ENCODE data around the gene OSBPL6. TPM values are rescaled to one million over a fixed set of nuclear protein-coding genes. Genes with fewer than 3 reads are reported as not detected.

Gene OSBPL6
- total and polyA plus RNA-seq, 2 of the 13 experiments (the other 11 are each of a cell fraction or from before 2014, with no cell fraction given), result 0.03 to 0.11 TPM

DNA sequence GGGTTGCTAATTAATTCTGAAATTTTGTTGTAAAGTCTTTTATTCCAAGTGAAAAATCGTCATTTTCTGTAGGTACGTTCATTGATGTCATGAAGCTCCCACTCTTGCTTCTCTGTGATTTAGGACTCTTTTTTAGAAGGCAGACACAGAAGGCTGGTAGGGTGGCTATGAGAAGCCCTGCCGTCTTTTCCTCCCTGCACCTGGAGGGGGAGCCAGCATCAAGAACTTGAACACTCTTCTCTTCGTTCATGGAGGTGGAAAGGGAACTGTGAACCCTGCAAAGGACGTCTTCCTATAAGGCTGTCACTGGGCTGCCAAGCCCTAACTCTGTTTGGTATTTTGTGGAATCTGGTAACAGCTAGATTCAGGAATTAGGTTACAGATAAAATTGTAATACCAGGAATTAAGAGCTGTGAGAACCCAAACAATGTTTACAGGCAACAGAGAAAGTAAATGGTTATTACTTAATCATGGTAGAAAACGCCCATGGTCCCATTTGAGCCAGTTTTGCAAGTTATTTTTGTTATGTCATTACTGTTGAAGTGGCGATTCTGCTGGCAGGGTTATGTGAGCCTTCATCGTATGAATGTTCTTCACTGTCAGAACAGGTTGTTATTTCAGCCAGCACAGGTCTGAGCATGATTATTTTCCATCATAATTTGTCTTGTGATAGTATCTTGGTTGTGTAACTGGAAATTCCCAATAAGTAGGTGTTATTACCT lies 112.2 kb downstream of the OSBPL6 start (continued):
- 0 out of 2 replicates have a peak, but pooled peaks have one; percentile 51 for TF ChIP-seq SSRP1 (CRISPR knock-in tag; IDR thresholded peaks at IDR 0.05)
- TF ChIP-seq ZNF644 (CRISPR knock-in tag; IDR thresholded peaks at IDR 0.05; ENCODE audit: low read depth), result 0 out of 2 replicates have a peak, but pooled peaks have one; percentile 58
- no peak for TF ChIP-seq YEATS4 (CRISPR knock-in tag; IDR thresholded peaks at IDR 0.05; ENCODE audit: borderline replicate concordance)
- TF ChIP-seq NR2F6 (IDR thresholded peaks at IDR 0.05), result no peak
- TF ChIP-seq NR2F6 (CRISPR knock-in tag; IDR thresholded peaks at IDR 0.05), result 0 out of 2 replicates have a peak, but pooled peaks have one; percentile 9
- TF ChIP-seq NCOA2 (CRISPR knock-in tag; IDR thresholded peaks at IDR 0.05), result 0 out of 2 replicates have a peak, but pooled peaks have one; percentile 18
- TF ChIP-seq EHMT2 (IDR thresholded peaks at IDR 0.05; ENCODE audit: borderline replicate concordance, low read depth, low read length), result no peak
- peak; percentile 89 for TF ChIP-seq SMC3 (IDR thresholded peaks at IDR 0.05; ENCODE audit: low read length)
- 0 out of 2 replicates have a peak, but pooled peaks have one; percentile 21 for TF ChIP-seq ZMYM4 (CRISPR knock-in tag; IDR thresholded peaks at IDR 0.05)
- 0 out of 2 replicates have a peak, but pooled peaks have one; percentile 28 for TF ChIP-seq IRF2 (CRISPR knock-in tag; IDR thresholded peaks at IDR 0.05)
- TF ChIP-seq, protein P1, sequence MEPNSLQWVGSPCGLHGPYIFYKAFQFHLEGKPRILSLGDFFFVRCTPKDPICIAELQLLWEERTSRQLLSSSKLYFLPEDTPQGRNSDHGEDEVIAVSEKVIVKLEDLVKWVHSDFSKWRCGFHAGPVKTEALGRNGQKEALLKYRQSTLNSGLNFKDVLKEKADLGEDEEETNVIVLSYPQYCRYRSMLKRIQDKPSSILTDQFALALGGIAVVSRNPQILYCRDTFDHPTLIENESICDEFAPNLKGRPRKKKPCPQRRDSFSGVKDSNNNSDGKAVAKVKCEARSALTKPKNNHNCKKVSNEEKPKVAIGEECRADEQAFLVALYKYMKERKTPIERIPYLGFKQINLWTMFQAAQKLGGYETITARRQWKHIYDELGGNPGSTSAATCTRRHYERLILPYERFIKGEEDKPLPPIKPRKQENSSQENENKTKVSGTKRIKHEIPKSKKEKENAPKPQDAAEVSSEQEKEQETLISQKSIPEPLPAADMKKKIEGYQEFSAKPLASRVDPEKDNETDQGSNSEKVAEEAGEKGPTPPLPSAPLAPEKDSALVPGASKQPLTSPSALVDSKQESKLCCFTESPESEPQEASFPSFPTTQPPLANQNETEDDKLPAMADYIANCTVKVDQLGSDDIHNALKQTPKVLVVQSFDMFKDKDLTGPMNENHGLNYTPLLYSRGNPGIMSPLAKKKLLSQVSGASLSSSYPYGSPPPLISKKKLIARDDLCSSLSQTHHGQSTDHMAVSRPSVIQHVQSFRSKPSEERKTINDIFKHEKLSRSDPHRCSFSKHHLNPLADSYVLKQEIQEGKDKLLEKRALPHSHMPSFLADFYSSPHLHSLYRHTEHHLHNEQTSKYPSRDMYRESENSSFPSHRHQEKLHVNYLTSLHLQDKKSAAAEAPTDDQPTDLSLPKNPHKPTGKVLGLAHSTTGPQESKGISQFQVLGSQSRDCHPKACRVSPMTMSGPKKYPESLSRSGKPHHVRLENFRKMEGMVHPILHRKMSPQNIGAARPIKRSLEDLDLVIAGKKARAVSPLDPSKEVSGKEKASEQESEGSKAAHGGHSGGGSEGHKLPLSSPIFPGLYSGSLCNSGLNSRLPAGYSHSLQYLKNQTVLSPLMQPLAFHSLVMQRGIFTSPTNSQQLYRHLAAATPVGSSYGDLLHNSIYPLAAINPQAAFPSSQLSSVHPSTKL (CRISPR knock-in tag; IDR thresholded peaks at IDR 0.05), result peak; percentile 36
- 0 out of 2 replicates have a peak, but pooled peaks have one; percentile 16 for TF ChIP-seq RARA (CRISPR knock-in tag; IDR thresholded peaks at IDR 0.05)
- TF ChIP-seq XRCC5 (optimal IDR thresholded peaks at IDR 0.05; ENCODE audit: low read length), result peak; percentile 66
- TF ChIP-seq STAG1 (CRISPR knock-in tag; IDR thresholded peaks at IDR 0.05), result peak; percentile 83
- TF ChIP-seq MIER3 (CRISPR knock-in tag; IDR thresholded peaks at IDR 0.05; ENCODE audit: borderline replicate concordance), result 0 out of 2 replicates have a peak, but pooled peaks have one; percentile 27
